DND-41 (cell line): ENCODE data around the gene SLC22A4.

ENCODE experiments used
- EZH2 ChIP-seq: IDR thresholded peaks from 3 replicates; pipeline ENCODE4 v1.6.1; 2012; ENCODE audit warnings: borderline replicate concordance, low read depth, mild to moderate bottlenecking, moderate library complexity, low read length, inconsistent platforms; ENCODE audit not compliant: severe bottlenecking
- TF ChIP-seq, protein P1 (sequence below): IDR thresholded peaks from 2 replicates; pipeline ENCODE4 v1.5.1; 2012; ENCODE audit warnings: borderline replicate concordance, low read length, moderate library complexity, mild to moderate bottlenecking; ENCODE audit not compliant: poor library complexity, severe bottlenecking; ENCODE audit errors: extremely low read depth

DNA sequence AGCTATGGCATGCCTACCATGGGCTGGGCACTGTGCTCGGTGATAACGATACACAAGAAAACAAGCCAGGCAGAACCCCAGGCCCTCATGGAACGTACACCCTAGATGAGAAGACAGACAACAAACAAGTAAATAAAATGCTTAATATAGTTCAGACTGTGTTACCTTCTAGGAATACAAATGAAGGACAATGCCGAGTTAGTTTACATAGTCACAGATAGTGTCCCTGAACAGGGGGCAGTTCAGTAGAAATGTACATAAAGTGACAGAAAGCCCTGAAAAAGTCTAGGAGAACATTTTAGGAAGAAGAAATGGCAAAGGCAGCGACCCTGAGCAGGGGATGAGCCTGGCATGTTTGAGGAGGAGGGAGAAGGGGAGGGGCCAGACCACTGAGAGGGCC, 97.1 kb downstream of the SLC22A4 start:
- TF ChIP-seq, protein P1, sequence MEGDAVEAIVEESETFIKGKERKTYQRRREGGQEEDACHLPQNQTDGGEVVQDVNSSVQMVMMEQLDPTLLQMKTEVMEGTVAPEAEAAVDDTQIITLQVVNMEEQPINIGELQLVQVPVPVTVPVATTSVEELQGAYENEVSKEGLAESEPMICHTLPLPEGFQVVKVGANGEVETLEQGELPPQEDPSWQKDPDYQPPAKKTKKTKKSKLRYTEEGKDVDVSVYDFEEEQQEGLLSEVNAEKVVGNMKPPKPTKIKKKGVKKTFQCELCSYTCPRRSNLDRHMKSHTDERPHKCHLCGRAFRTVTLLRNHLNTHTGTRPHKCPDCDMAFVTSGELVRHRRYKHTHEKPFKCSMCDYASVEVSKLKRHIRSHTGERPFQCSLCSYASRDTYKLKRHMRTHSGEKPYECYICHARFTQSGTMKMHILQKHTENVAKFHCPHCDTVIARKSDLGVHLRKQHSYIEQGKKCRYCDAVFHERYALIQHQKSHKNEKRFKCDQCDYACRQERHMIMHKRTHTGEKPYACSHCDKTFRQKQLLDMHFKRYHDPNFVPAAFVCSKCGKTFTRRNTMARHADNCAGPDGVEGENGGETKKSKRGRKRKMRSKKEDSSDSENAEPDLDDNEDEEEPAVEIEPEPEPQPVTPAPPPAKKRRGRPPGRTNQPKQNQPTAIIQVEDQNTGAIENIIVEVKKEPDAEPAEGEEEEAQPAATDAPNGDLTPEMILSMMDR: no peak
- no peak for TF ChIP-seq EZH2
